Neuronal stem cell (in vitro differentiated cells): ENCODE data around the gene MLLT3.
A peak's percentile ranks its signal among the peaks of the same experiment; 100 is the strongest.

Source experiments
- DNase-seq: peaks from one replicate; pipeline ENCODE4 v3.0.0-alpha.2; 2013; ENCODE audit warnings: low spot score
- H2AFZ ChIP-seq: one replicate; pipeline ENCODE4 v1.6.1; 2013; ENCODE audit warnings: mild to moderate bottlenecking, low read length, inconsistent platforms
- H2AK5ac ChIP-seq: 2 replicates; pipeline ENCODE4 v1.6.1; 2013; ENCODE audit warnings: low read depth, mild to moderate bottlenecking, inconsistent platforms, low read length, moderate library complexity, mixed read lengths
- H2BK120ac ChIP-seq: 2 replicates; pipeline ENCODE4 v1.6.1; 2013; ENCODE audit warnings: low read depth, mild to moderate bottlenecking, inconsistent platforms, low read length, moderate library complexity, mixed read lengths
- H2BK12ac ChIP-seq: one replicate; pipeline ENCODE4 v1.6.1; 2013; ENCODE audit warnings: low read length, inconsistent platforms
- H2BK15ac ChIP-seq: 2 replicates; pipeline ENCODE4 v1.6.1; 2013; ENCODE audit warnings: mild to moderate bottlenecking, low read length, inconsistent platforms, mixed read lengths
- H2BK5ac ChIP-seq: one replicate; pipeline ENCODE4 v1.6.1; 2013; ENCODE audit warnings: inconsistent platforms, mild to moderate bottlenecking, low read length, moderate library complexity
- H3K14ac ChIP-seq: one replicate; pipeline ENCODE4 v1.6.1; 2013; ENCODE audit warnings: low read length, inconsistent platforms
- H3K18ac ChIP-seq: 2 replicates; pipeline ENCODE4 v1.6.1; 2013; ENCODE audit warnings: low read length, inconsistent platforms
- H3K23ac ChIP-seq: 2 replicates; pipeline ENCODE4 v1.6.1; 2013; ENCODE audit warnings: low read depth, mild to moderate bottlenecking, mixed read lengths, low read length, inconsistent platforms; ENCODE audit not compliant: poor library complexity
- H3K27ac ChIP-seq: replicated peaks from 3 replicates; pipeline ENCODE4 v1.5.1; 2013; ENCODE audit warnings: low read length, inconsistent platforms
- H3K27me3 ChIP-seq, 3 experiments: 2 replicates each; pipeline ENCODE4 v1.6.1; 2013; ENCODE audit warnings: low read length in 3 of 3, mild to moderate bottlenecking in 2 of 3, inconsistent platforms in 1 of 3, low read depth in 1 of 3, mixed read lengths in 1 of 3, moderate library complexity in 1 of 3; ENCODE audit not compliant: control insufficient read depth in 3 of 3, insufficient read depth in 3 of 3
- H3K36me3 ChIP-seq, 2 donors: replicated peaks in 1 of 2; 2 replicates each; pipeline ENCODE4 v1.6.1; 2013; ENCODE audit warnings: low read length in 2 of 2; ENCODE audit not compliant: control insufficient read depth in 2 of 2, insufficient read depth in 2 of 2
- H3K4ac ChIP-seq: 2 replicates; pipeline ENCODE4 v1.6.1; 2013; ENCODE audit warnings: inconsistent platforms, mild to moderate bottlenecking, low read length, moderate library complexity
- H3K4me1 ChIP-seq, 2 donors: 1 replicate in 1 of 2; 2 replicates in 1 of 2; pipeline ENCODE4 v1.6.1; 2013; ENCODE audit warnings: low read length in 2 of 2, low read depth in 1 of 2; ENCODE audit not compliant: control insufficient read depth in 2 of 2, insufficient read depth in 1 of 2
- H3K4me2 ChIP-seq: one replicate; pipeline ENCODE4 v1.6.1; 2013; ENCODE audit warnings: mild to moderate bottlenecking, low read length, inconsistent platforms; ENCODE audit not compliant: insufficient read depth, poor library complexity, severe bottlenecking
- H3K4me3 ChIP-seq, 2 donors: 2 replicates each; pipeline ENCODE4 v1.5.1; 2013; ENCODE audit warnings: low read length in 2 of 2, mild to moderate bottlenecking in 2 of 2, inconsistent platforms in 1 of 2, moderate library complexity in 1 of 2
- H3K79me1 ChIP-seq: one replicate; pipeline ENCODE4 v1.6.1; 2013; ENCODE audit warnings: low read depth, mild to moderate bottlenecking, inconsistent platforms, low read length, moderate library complexity
- H3K9ac ChIP-seq: one replicate; pipeline ENCODE4 v1.6.1; 2013; ENCODE audit warnings: mild to moderate bottlenecking, low read depth, low read length, inconsistent platforms; ENCODE audit not compliant: poor library complexity
- H3K9me3 ChIP-seq, 2 donors: replicated peaks in 1 of 2; 2 replicates each; pipeline versions ENCODE3 to v1.6.1; 2013; ENCODE audit warnings: low read length in 2 of 2, mild to moderate bottlenecking in 2 of 2, inconsistent platforms in 1 of 2, low read depth in 1 of 2, mixed read lengths in 1 of 2, moderate library complexity in 1 of 2; ENCODE audit not compliant: control insufficient read depth in 2 of 2, insufficient read depth in 1 of 2
- H4K8ac ChIP-seq: one replicate; pipeline ENCODE4 v1.6.1; 2013; ENCODE audit warnings: low read depth, mild to moderate bottlenecking, inconsistent platforms, low read length, moderate library complexity
- H4K91ac ChIP-seq: one replicate; pipeline ENCODE4 v1.6.1; 2013; ENCODE audit warnings: low read length, low read depth, mild to moderate bottlenecking, inconsistent platforms; ENCODE audit not compliant: poor library complexity
- WGBS, 2 donors: extraction: QIAGEN DNeasy Blood & Tissue Kit; methylation state at CpG; one replicate each; pipeline ENCODE4 v1.1.7; 2013; ENCODE audit warnings: missing lambda C conversion rate in 2 of 2, mixed read lengths in 1 of 2; ENCODE audit not compliant: insufficient read length in 2 of 2, insufficient replicate concordance in 1 of 2; ENCODE audit errors: extremely low coverage in 2 of 2; 5-methylcytosine and 5-hydroxymethylcytosine counted together

The MLLT3 gene

GRCh38 chr9:20361656-20362570 lies 260.4 kb downstream of the MLLT3 start:
- H3K4me3 ChIP-seq = no peak overlapping the region
- H2BK15ac ChIP-seq = no peak overlapping the region
- no peak overlapping the region for H3K18ac ChIP-seq
- no peak overlapping the region for H2BK5ac ChIP-seq
- peaks cover 2 to 3% of the 10 kb centered on the region in 2 donors for H3K4me1 ChIP-seq
- H3K9ac ChIP-seq = no peak overlapping the region
- no peaks in the 10 kb centered on the region for H3K79me1 ChIP-seq
- no peak overlapping the region for H4K8ac ChIP-seq
- H4K91ac ChIP-seq = no peak overlapping the region
- WGBS, 2 donors = no CpG with 5 or more reads among the region's 3 CpGs
- no peak for DNase-seq
- no peak overlapping the region for H3K23ac ChIP-seq
- H3K9me3 ChIP-seq = no peaks in the 10 kb centered on the region
- no peak overlapping the region for H2AK5ac ChIP-seq
- H2BK120ac ChIP-seq = no peak overlapping the region
- H3K14ac ChIP-seq = no peak overlapping the region
- H3K27me3 ChIP-seq = no peaks in the 10 kb centered on the region
- H3K36me3 ChIP-seq = no peaks in the 10 kb centered on the region
- H3K4me2 ChIP-seq = no peak overlapping the region
- H2BK12ac ChIP-seq = no peak overlapping the region
- H3K4ac ChIP-seq = no peak overlapping the region
- no peak overlapping the region for H3K27ac ChIP-seq
- H2AFZ ChIP-seq = no peak overlapping the region

- H3K36me3 ChIP-seq = no peaks in the 10 kb centered on the region
- H2BK12ac ChIP-seq = no peak overlapping the region
- no peak overlapping the region for H4K8ac ChIP-seq
- no peak overlapping the region for H4K91ac ChIP-seq
- no peak overlapping the region for H3K14ac ChIP-seq
- no peak overlapping the region for H2BK5ac ChIP-seq
- no peak overlapping the region for H2BK15ac ChIP-seq
- no peak overlapping the region for H2AFZ ChIP-seq
- no peak overlapping the region for H2AK5ac ChIP-seq
- DNase-seq = no peak
- no peak overlapping the region for H3K23ac ChIP-seq
- no peaks in the 10 kb centered on the region for H3K27me3 ChIP-seq
- WGBS, 2 donors = no CpG with 5 or more reads among the region's 5 CpGs
- H3K18ac ChIP-seq = no peak overlapping the region
- H3K27ac ChIP-seq = no peak overlapping the region
- no peak overlapping the region for H3K4me2 ChIP-seq
- no peaks in the 10 kb centered on the region for H3K79me1 ChIP-seq
- no peak overlapping the region for H3K9ac ChIP-seq
- H3K4me3 ChIP-seq = no peak overlapping the region
- no peak overlapping the region for H3K4ac ChIP-seq
- H3K4me1 ChIP-seq = peaks cover 4 to 6% of the 10 kb centered on the region in 2 donors
- H2BK120ac ChIP-seq = no peak overlapping the region
- no peaks in the 10 kb centered on the region for H3K9me3 ChIP-seq
These were observed 261.1 kb downstream of the MLLT3 start for GRCh38 chr9:20361229-20361628.

- Histone ChIP-seq H3K9me3 (no peaks in the 10 kb centered on the region), H2AFZ (no peak overlapping the region), H3K4me3 (no peak overlapping the region), H3K23ac (no peak overlapping the region), H2BK15ac (no peak overlapping the region), H3K36me3 (peaks cover 0 to 5% of the 10 kb centered on the region in 2 donors), H3K18ac (no peak overlapping the region), H3K79me1 (no peaks in the 10 kb centered on the region), H2AK5ac (no peak overlapping the region), H4K91ac (no peak overlapping the region), H3K14ac (no peak overlapping the region), H3K9ac (no peak overlapping the region), H3K4me1 (peaks cover 4 to 6% of the 10 kb centered on the region in 2 donors), H2BK120ac (no peak overlapping the region), H3K27me3 (no peaks in the 10 kb centered on the region), H2BK12ac (no peak overlapping the region), H3K27ac (no peak overlapping the region), H2BK5ac (no peak overlapping the region), H3K4ac (no peak overlapping the region), H3K4me2 (no peak overlapping the region), H4K8ac (no peak overlapping the region)
- no peak for DNase-seq
- WGBS, 2 donors = no CpG with 5 or more reads among the region's 5 CpGs
These were observed 264.1 kb downstream of the MLLT3 start for GRCh38 chr9:20358207-20358606.

GRCh38 chr9:20357037-20357432 lies 265.3 kb downstream of the MLLT3 start:
- H2BK15ac ChIP-seq = no peak overlapping the region
- H2BK12ac ChIP-seq = no peak overlapping the region
- no peak overlapping the region for H4K91ac ChIP-seq
- H2BK5ac ChIP-seq = no peak overlapping the region
- H3K18ac ChIP-seq = no peak overlapping the region
- peak overlapping the region; percentile 89 for H2AFZ ChIP-seq
- H4K8ac ChIP-seq = no peak overlapping the region
- no CpG with 5 or more reads among the region's 2 CpGs for WGBS, 2 donors
- H3K4ac ChIP-seq = no peak overlapping the region
- no peak overlapping the region for H3K4me2 ChIP-seq
- no peaks in the 10 kb centered on the region for H3K27me3 ChIP-seq
- H3K4me3 ChIP-seq = no peak overlapping the region
- H3K79me1 ChIP-seq = no peaks in the 10 kb centered on the region
- H3K27ac ChIP-seq = no peak overlapping the region
- H3K9ac ChIP-seq = no peak overlapping the region
- H3K14ac ChIP-seq = no peak overlapping the region
- peaks cover 4 to 6% of the 10 kb centered on the region in 2 donors for H3K4me1 ChIP-seq
- no peak for DNase-seq
- H3K36me3 ChIP-seq = peaks cover 0 to 5% of the 10 kb centered on the region in 2 donors
- no peak overlapping the region for H2BK120ac ChIP-seq
- no peak overlapping the region for H3K23ac ChIP-seq
- H3K9me3 ChIP-seq = no peaks in the 10 kb centered on the region
- no peak overlapping the region for H2AK5ac ChIP-seq
